Breast epithelium (tissue), 3 donors: ENCODE data around the gene HSPA4.

Experiments
- POLR2A ChIP-seq: fragments of 450-650 bp; IDR thresholded peaks from one replicate; pipeline ENCODE4 v1.6.1; 2016; ENCODE audit warnings: antibody characterized with exemption, mild to moderate bottlenecking, moderate library complexity
- POLR2AphosphoS5 ChIP-seq, 3 donors: sonication (generic); formaldehyde crosslinking; IDR thresholded peaks; one replicate each; pipeline ENCODE4 v1.6.1; 2017; ENCODE audit warnings: antibody characterized with exemption in 3 of 3
- TF ChIP-seq, protein P1 (sequence below), 3 donors: fragments of 450-650 bp; IDR thresholded peaks; one replicate each; pipeline ENCODE4 v1.5.1; 2016 to 2017; ENCODE audit warnings: antibody characterized with exemption in 3 of 3, mild to moderate bottlenecking in 3 of 3, moderate library complexity in 3 of 3

DNA sequence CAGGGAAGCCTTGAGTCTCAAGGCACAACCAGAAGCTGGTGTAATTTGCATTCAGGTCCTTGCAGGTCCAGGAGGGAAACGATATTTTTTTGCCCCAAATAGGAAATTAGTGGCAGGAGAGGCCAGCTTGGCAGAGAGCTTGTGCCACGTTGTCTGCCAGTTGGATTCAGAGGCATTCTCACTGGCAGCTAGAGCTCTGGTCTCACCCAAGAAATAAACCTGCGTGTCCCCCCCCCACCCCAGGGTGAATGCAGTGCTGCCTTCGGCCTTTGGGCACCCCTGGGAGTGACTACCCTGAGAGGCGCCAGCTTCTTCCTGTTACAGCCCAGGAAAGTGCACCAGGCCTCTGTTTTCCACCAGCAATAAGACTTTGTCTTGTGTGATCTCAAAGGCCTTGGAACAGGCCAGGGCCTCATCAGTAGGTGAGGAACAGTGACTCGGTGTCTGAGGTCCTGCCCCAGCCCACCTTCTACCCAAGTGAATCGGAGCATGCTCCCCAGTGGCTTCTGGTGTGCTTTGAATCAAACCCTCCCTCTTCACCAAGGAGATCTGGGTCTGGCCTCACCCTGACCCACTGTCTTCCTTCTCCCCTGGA is 68.4 kb downstream of the HSPA4 start:
- TF ChIP-seq POLR2AphosphoS5 (IDR thresholded peaks at IDR 0.05) = no peak
- TF ChIP-seq, protein P1, sequence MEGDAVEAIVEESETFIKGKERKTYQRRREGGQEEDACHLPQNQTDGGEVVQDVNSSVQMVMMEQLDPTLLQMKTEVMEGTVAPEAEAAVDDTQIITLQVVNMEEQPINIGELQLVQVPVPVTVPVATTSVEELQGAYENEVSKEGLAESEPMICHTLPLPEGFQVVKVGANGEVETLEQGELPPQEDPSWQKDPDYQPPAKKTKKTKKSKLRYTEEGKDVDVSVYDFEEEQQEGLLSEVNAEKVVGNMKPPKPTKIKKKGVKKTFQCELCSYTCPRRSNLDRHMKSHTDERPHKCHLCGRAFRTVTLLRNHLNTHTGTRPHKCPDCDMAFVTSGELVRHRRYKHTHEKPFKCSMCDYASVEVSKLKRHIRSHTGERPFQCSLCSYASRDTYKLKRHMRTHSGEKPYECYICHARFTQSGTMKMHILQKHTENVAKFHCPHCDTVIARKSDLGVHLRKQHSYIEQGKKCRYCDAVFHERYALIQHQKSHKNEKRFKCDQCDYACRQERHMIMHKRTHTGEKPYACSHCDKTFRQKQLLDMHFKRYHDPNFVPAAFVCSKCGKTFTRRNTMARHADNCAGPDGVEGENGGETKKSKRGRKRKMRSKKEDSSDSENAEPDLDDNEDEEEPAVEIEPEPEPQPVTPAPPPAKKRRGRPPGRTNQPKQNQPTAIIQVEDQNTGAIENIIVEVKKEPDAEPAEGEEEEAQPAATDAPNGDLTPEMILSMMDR (IDR thresholded peaks at IDR 0.05) = no peak
- no peak for TF ChIP-seq POLR2A
